ENCODE data around the gene UBE3A. TPM values are rescaled to one million over a fixed set of nuclear protein-coding genes. Genes with fewer than 3 reads are reported as not detected.

Gene UBE3A
- total RNA-seq, 1 donor from 2014 or later: 88.0 TPM

DNA sequence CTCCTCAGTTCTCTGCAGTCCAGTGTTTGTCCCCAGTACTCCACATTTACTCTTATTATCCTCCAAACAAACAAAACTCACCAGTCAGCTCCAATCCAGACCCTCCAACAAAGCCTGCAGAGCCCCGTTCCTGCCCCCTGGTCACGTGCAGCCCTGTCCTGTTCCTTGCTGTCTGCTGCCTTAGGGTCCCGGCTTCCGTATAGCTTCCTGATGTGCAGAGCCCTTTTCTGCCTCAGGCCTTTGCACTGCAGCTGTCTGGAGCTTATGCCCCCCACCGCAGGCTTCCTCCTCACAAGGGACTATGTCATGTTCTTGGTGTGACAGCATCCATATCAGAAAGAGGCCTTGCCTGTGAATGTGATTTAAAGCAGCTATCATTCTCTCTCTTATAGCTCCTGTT lies 39.0 kb upstream of the UBE3A start:
- H3K27me3 Mint-ChIP-seq (ENCODE audit: unreplicated experiment): no peaks in the 10 kb centered on the region
- H3K4me3 Mint-ChIP-seq (ENCODE audit: unreplicated experiment): no peak overlapping the region
- no peaks in the 10 kb centered on the region for H3K9me3 Mint-ChIP-seq (ENCODE audit: unreplicated experiment)
- TF ChIP-seq, protein P1, sequence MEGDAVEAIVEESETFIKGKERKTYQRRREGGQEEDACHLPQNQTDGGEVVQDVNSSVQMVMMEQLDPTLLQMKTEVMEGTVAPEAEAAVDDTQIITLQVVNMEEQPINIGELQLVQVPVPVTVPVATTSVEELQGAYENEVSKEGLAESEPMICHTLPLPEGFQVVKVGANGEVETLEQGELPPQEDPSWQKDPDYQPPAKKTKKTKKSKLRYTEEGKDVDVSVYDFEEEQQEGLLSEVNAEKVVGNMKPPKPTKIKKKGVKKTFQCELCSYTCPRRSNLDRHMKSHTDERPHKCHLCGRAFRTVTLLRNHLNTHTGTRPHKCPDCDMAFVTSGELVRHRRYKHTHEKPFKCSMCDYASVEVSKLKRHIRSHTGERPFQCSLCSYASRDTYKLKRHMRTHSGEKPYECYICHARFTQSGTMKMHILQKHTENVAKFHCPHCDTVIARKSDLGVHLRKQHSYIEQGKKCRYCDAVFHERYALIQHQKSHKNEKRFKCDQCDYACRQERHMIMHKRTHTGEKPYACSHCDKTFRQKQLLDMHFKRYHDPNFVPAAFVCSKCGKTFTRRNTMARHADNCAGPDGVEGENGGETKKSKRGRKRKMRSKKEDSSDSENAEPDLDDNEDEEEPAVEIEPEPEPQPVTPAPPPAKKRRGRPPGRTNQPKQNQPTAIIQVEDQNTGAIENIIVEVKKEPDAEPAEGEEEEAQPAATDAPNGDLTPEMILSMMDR (IDR thresholded peaks at IDR 0.05): no peak
- no peaks in the 10 kb centered on the region for H3K4me1 Mint-ChIP-seq (ENCODE audit: unreplicated experiment)
- H3K36me3 Mint-ChIP-seq (ENCODE audit: unreplicated experiment): no peaks in the 10 kb centered on the region
- no peak for DNase-seq (ENCODE audit: extremely low spot score, unreplicated experiment)
- no peak overlapping the region for H3K27ac Mint-ChIP-seq (ENCODE audit: unreplicated experiment)

DNA sequence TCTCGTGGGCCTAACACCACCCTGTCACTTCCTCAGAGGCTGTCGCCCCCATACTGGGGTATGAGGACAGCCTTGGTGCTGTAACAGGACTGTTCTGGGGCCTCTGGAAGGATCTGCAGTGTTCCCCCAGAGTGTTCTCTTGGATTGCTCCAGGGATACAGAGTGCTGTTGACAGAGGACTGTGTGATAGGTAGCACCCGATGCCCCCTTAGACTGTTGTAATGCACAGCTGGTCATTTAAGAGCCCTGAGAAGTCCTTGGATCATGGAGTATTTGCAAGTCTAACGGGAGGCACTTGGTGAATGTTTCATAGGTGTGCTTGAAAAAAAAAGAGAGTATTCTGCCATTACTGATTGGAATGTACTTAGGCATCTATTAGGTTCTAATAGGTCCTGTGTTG lies 35.4 kb upstream of the UBE3A start:
- Mint-ChIP-seq H3K4me1 (ENCODE audit: unreplicated experiment) (no peaks in the 10 kb centered on the region), H3K27ac (ENCODE audit: unreplicated experiment) (no peak overlapping the region), H3K36me3 (ENCODE audit: unreplicated experiment) (no peaks in the 10 kb centered on the region), H3K9me3 (ENCODE audit: unreplicated experiment) (peaks cover 7% of the 10 kb centered on the region), H3K27me3 (ENCODE audit: unreplicated experiment) (no peaks in the 10 kb centered on the region), H3K4me3 (ENCODE audit: unreplicated experiment) (no peak overlapping the region)
- TF ChIP-seq, protein P1 (IDR thresholded peaks at IDR 0.05): no peak
- no peak for DNase-seq (ENCODE audit: extremely low spot score, unreplicated experiment)

DNA sequence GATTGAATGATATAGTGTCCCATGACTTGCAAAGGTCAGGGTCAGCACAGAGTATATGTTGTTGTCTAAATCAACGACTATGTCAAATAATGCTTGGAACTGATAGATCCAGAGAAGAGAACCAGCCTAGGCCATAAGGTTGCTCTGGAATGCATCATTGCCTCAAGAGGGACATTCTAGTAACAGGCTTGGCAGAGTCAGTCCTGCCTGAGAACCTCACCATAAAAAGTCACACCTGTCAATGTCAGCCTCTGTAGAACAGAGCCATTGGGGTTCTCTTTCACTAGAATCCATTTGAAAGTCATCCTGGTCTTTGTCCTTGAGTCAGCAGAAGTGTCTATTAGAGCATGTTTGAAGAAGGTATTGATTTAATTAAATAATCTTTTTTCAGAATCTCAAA lies 31.4 kb upstream of the UBE3A start:
- peaks cover 12% of the 10 kb centered on the region for H3K9me3 Mint-ChIP-seq (ENCODE audit: unreplicated experiment)
- no peak overlapping the region for H3K4me3 Mint-ChIP-seq (ENCODE audit: unreplicated experiment)
- no peak overlapping the region for H3K27ac Mint-ChIP-seq (ENCODE audit: unreplicated experiment)
- DNase-seq (ENCODE audit: extremely low spot score, unreplicated experiment): no peak
- H3K27me3 Mint-ChIP-seq (ENCODE audit: unreplicated experiment): no peaks in the 10 kb centered on the region
- TF ChIP-seq, protein P1 (IDR thresholded peaks at IDR 0.05): no peak
- no peaks in the 10 kb centered on the region for H3K36me3 Mint-ChIP-seq (ENCODE audit: unreplicated experiment)
- H3K4me1 Mint-ChIP-seq (ENCODE audit: unreplicated experiment): no peaks in the 10 kb centered on the region

- H3K27me3 Mint-ChIP-seq (ENCODE audit: unreplicated experiment): no peaks in the 10 kb centered on the region
- TF ChIP-seq, protein P1 (IDR thresholded peaks at IDR 0.05): no peak
- H3K4me1 Mint-ChIP-seq (ENCODE audit: unreplicated experiment): no peaks in the 10 kb centered on the region
- no peaks in the 10 kb centered on the region for H3K36me3 Mint-ChIP-seq (ENCODE audit: unreplicated experiment)
- peaks cover 12% of the 10 kb centered on the region for H3K9me3 Mint-ChIP-seq (ENCODE audit: unreplicated experiment)
- H3K4me3 Mint-ChIP-seq (ENCODE audit: unreplicated experiment): no peak overlapping the region
- H3K27ac Mint-ChIP-seq (ENCODE audit: unreplicated experiment): no peak overlapping the region
- DNase-seq (ENCODE audit: extremely low spot score, unreplicated experiment): no peak
These were observed 30.6 kb upstream of the UBE3A start for GRCh38 chr15:25469377-25469776.

- Mint-ChIP-seq H3K4me3 (ENCODE audit: unreplicated experiment) (no peak overlapping the region), H3K4me1 (ENCODE audit: unreplicated experiment) (no peaks in the 10 kb centered on the region), H3K9me3 (ENCODE audit: unreplicated experiment) (peaks cover 12% of the 10 kb centered on the region), H3K27ac (ENCODE audit: unreplicated experiment) (no peak overlapping the region), H3K27me3 (ENCODE audit: unreplicated experiment) (no peaks in the 10 kb centered on the region), H3K36me3 (ENCODE audit: unreplicated experiment) (no peaks in the 10 kb centered on the region)
- TF ChIP-seq, protein P1 (IDR thresholded peaks at IDR 0.05): no peak
- no peak for DNase-seq (ENCODE audit: extremely low spot score, unreplicated experiment)
These were observed 29.8 kb upstream of the UBE3A start for GRCh38 chr15:25468611-25469010.
